Bronchial epithelial cell (primary cell): Measurements from ENCODE around the gene MXRA8. TPM values are rescaled to one million over a fixed set of nuclear protein-coding genes. Genes with fewer than 3 reads are reported as not detected.
A peak's percentile ranks its signal among the peaks of the same experiment; 100 is the strongest.

Experiments used
- DNase-seq: peaks from one replicate; pipeline ENCODE4 v3.0.0-alpha.2; 2010; ENCODE audit warnings: low read depth
- FAIRE-seq: peaks from 2 replicates; lab custom pipeline; 2011; peaks lifted over from hg19 to GRCh38; lab: Jason Lieb, UNC
- H3K27me3 ChIP-seq: 2 replicates; pipeline ENCODE4 v1.5.1; 2011; ENCODE audit warnings: low read length; ENCODE audit not compliant: control insufficient read depth, insufficient read depth
- H3K36me3 ChIP-seq: 2 replicates; pipeline ENCODE4 v1.5.1; 2011; ENCODE audit warnings: low read length; ENCODE audit not compliant: control insufficient read depth, insufficient read depth
- H3K4me3 ChIP-seq: 2 replicates; pipeline ENCODE4 v1.5.1; 2011; ENCODE audit warnings: mild to moderate bottlenecking, low read depth, low read length, control low read depth
- total RNA-seq: library from RNA; depleted of rRNA; stranded (reverse); fragments of >200 nt; gene quantifications from 2 replicates; pipeline ENCODE4 v1.2.1, GENCODE V29; 2014
- TF ChIP-seq, protein P1 (sequence below): IDR thresholded peaks from 2 replicates; pipeline ENCODE4 v1.5.1; 2011; ENCODE audit warnings: mild to moderate bottlenecking, moderate library complexity, low read length, control low read depth, inconsistent platforms; ENCODE audit not compliant: insufficient read depth, severe bottlenecking

MXRA8 gene
- total RNA-seq, 1 donor from 2014 or later, result 5.0 TPM

DNA sequence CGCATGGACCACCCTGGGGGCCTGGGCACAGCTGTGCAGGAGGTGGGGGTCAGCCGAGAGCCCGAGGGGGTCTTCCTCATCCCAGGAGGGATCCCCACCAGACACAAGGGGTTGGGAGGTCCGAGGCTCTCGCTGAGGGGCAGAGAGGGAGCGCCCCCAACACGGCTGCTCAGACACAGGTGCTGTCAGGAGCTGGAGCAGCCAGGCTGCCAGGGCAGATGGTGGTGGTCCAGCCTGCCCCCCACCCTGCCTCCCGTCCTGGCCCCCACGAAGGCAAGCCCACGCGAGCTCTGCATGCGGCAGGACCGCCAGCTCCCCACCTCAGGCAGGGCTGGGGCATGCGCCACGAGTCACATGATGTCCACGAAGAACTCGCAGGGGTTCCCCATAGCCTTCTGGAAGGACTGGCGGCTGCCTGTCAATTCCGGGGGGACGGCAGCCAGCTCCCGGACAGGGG lies 22.5 kb downstream of the MXRA8 start:
- Histone ChIP-seq H3K27me3 (no peaks in the 10 kb centered on the region), H3K36me3 (peaks cover 25% of the 10 kb centered on the region), H3K4me3 (no peak overlapping the region)
- TF ChIP-seq, protein P1, sequence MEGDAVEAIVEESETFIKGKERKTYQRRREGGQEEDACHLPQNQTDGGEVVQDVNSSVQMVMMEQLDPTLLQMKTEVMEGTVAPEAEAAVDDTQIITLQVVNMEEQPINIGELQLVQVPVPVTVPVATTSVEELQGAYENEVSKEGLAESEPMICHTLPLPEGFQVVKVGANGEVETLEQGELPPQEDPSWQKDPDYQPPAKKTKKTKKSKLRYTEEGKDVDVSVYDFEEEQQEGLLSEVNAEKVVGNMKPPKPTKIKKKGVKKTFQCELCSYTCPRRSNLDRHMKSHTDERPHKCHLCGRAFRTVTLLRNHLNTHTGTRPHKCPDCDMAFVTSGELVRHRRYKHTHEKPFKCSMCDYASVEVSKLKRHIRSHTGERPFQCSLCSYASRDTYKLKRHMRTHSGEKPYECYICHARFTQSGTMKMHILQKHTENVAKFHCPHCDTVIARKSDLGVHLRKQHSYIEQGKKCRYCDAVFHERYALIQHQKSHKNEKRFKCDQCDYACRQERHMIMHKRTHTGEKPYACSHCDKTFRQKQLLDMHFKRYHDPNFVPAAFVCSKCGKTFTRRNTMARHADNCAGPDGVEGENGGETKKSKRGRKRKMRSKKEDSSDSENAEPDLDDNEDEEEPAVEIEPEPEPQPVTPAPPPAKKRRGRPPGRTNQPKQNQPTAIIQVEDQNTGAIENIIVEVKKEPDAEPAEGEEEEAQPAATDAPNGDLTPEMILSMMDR, result no peak
- DNase-seq (no peak), FAIRE-seq (no peak)

DNA sequence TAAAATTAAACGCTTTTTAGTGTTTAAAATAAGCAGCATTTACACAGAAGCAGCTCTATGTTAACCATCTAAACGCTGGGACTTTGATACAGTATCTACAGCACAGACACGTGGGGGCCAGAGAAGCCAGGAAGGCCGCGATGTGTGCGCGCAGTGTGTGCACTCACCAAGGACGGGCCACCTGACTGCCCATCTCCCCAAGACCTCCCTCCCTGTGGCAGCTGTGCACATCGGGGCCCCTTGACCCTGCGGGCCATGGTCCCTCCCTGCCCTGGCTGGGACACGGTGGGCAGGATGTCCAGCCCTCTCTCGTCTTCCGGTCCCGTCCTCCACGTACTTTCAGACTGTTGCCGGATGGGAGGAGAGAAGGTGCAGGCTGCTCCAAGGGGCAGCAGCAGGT lies 23.1 kb downstream of the MXRA8 start:
- no peaks in the 10 kb centered on the region for H3K27me3 ChIP-seq
- H3K4me3 ChIP-seq, result no peak overlapping the region
- TF ChIP-seq, protein P1, result no peak
- FAIRE-seq, result no peak
- H3K36me3 ChIP-seq, result peaks cover 22% of the 10 kb centered on the region
- DNase-seq, result no peak

DNA sequence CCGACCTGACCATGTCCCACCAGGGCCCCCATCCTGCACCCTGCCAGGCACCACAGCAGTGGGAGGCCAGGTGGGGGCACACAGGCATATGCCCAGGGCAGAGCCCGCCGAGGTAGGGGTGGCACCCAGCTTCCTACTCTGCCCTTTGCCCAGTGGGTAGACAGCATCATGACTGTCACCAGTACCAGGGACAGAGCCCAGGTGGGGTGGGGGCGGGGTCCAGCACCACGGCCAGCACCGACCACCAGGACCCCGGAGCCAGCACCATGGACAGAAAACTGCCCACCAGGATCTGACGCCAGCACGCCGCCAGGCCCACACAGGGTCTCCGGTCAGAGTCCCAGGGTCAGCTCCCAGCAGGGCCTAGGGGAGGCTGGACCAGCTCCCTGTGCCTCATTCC lies 23.5 kb downstream of the MXRA8 start:
- no peak overlapping the region for H3K4me3 ChIP-seq
- DNase-seq, result no peak
- H3K36me3 ChIP-seq, result peaks cover 22% of the 10 kb centered on the region
- TF ChIP-seq, protein P1, result no peak
- no peak for FAIRE-seq
- H3K27me3 ChIP-seq, result no peaks in the 10 kb centered on the region

DNA sequence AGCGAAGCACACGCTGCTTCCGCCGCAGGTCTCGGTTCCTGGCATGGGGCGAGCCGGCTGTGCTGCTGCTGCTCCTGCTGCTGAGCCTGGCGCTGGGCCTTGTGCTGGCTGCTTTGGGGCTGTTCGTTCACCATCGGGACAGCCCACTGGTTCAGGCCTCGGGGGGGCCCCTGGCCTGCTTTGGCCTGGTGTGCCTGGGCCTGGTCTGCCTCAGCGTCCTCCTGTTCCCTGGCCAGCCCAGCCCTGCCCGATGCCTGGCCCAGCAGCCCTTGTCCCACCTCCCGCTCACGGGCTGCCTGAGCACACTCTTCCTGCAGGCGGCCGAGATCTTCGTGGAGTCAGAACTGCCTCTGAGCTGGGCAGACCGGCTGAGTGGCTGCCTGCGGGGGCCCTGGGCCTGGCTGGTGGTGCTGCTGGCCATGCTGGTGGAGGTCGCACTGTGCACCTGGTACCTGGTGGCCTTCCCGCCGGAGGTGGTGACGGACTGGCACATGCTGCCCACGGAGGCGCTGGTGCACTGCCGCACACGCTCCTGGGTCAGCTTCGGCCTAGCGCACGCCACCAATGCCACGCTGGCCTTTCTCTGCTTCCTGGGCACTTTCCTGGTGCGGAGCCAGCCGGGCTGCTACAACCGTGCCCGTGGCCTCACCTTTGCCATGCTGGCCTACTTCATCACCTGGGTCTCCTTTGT lies 24.7 kb downstream of the MXRA8 start:
- DNase-seq (no peak), FAIRE-seq (no peak)
- TF ChIP-seq, protein P1, result no peak
- H3K36me3 ChIP-seq, result peaks cover 16% of the 10 kb centered on the region
- H3K27me3 ChIP-seq, result no peaks in the 10 kb centered on the region
- no peak overlapping the region for H3K4me3 ChIP-seq

DNA sequence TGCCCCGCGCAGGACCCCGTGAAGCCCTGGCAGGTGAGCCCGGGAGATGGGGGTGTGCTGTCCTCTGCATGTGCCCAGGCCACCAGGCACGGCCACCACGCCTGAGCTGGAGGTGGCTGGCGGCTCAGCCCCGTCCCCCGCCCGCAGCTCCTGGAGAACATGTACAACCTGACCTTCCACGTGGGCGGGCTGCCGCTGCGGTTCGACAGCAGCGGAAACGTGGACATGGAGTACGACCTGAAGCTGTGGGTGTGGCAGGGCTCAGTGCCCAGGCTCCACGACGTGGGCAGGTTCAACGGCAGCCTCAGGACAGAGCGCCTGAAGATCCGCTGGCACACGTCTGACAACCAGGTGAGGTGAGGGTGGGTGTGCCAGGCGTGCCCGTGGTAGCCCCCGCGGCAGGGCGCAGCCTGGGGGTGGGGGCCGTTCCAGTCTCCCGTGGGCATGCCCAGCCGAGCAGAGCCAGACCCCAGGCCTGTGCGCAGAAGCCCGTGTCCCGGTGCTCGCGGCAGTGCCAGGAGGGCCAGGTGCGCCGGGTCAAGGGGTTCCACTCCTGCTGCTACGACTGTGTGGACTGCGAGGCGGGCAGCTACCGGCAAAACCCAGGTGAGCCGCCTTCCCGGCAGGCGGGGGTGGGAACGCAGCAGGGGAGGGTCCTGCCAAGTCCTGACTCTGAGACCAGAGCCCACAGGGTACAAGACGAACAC lies 25.4 kb downstream of the MXRA8 start:
- no peak for FAIRE-seq
- Histone ChIP-seq H3K4me3 (no peak overlapping the region), H3K27me3 (no peaks in the 10 kb centered on the region), H3K36me3 (peaks cover 12% of the 10 kb centered on the region)
- TF ChIP-seq, protein P1, result no peak
- DNase-seq, result peak; percentile 49
